MCF 10A (cell line): Measurements from ENCODE around the gene MFAP3L. TPM values are rescaled to one million over a fixed set of nuclear protein-coding genes. Genes with fewer than 3 reads are reported as not detected.

Experiments used
- BruUV-seq: library from RNA; stranded (reverse); fragments of 400-500 nt; replicated peaks from 2 replicates; lab custom pipeline; 2021; lab: Mats Ljungman, UMichigan
- CTCF ChIA-PET: fragments of 300-600 bp; sonication (Branson Sonifier 250); formaldehyde crosslinking; extraction: SDS; loops from one replicate; lab custom pipeline; 2021; ENCODE audit warnings: antibody characterized with exemption, inconsistent platforms; lab: Yijun Ruan, JAX
- POLR2A ChIA-PET: fragments of 300-600, 350-650 bp; sonication (Branson Sonifier 250); formaldehyde crosslinking; extraction: SDS; loops from one replicate; lab custom pipeline; 2020; ENCODE audit warnings: antibody characterized with exemption, inconsistent platforms; lab: Yijun Ruan, JAX
- DNase-seq: peaks from one replicate; pipeline ENCODE4 v3.0.0-alpha.2; 2018; ENCODE audit not compliant: unreplicated experiment
- H3K27ac Mint-ChIP-seq: one replicate; pipeline ENCODE4 v1.8.0; 2022; ENCODE audit warnings: mild to moderate bottlenecking, low read depth, mixed read lengths; ENCODE audit not compliant: unreplicated experiment
- H3K27me3 Mint-ChIP-seq: one replicate; pipeline ENCODE4 v1.8.0; 2022; ENCODE audit warnings: mixed read lengths; ENCODE audit not compliant: insufficient read depth, unreplicated experiment
- H3K36me3 Mint-ChIP-seq: one replicate; pipeline ENCODE4 v1.8.0; 2022; ENCODE audit warnings: mild to moderate bottlenecking, moderate library complexity, mixed read lengths; ENCODE audit not compliant: insufficient read depth, unreplicated experiment
- H3K4me1 Mint-ChIP-seq: one replicate; pipeline ENCODE4 v1.8.0; 2022; ENCODE audit warnings: mixed read lengths; ENCODE audit not compliant: insufficient read depth, unreplicated experiment
- H3K4me3 Mint-ChIP-seq: one replicate; pipeline ENCODE4 v1.8.0; 2022; ENCODE audit warnings: mild to moderate bottlenecking, moderate library complexity, mixed read lengths; ENCODE audit not compliant: unreplicated experiment
- H3K9me3 Mint-ChIP-seq: one replicate; pipeline ENCODE4 v1.8.0; 2022; ENCODE audit warnings: mixed read lengths; ENCODE audit not compliant: unreplicated experiment
- intact Hi-C: fragments of 100-400 bp; cut with micrococcal nuclease; formaldehyde crosslinking; loops from 2 replicates; pipeline ENCODE4 v1.14.1; 2022
- total RNA-seq: library from RNA; stranded (reverse); gene quantifications from 2 replicates; pipeline ENCODE4 v1.2.3, GENCODE V29; 2022
- TF ChIP-seq, protein P1 (sequence below): fragments of 200-600 bp; IDR thresholded peaks from one replicate; pipeline ENCODE4 v1.8.0; 2022; ENCODE audit warnings: antibody characterized with exemption, mild to moderate bottlenecking; ENCODE audit not compliant: unreplicated experiment

MFAP3L gene
- total RNA-seq, 1 experiment from 2014 or later, result 4.1 TPM

DNA sequence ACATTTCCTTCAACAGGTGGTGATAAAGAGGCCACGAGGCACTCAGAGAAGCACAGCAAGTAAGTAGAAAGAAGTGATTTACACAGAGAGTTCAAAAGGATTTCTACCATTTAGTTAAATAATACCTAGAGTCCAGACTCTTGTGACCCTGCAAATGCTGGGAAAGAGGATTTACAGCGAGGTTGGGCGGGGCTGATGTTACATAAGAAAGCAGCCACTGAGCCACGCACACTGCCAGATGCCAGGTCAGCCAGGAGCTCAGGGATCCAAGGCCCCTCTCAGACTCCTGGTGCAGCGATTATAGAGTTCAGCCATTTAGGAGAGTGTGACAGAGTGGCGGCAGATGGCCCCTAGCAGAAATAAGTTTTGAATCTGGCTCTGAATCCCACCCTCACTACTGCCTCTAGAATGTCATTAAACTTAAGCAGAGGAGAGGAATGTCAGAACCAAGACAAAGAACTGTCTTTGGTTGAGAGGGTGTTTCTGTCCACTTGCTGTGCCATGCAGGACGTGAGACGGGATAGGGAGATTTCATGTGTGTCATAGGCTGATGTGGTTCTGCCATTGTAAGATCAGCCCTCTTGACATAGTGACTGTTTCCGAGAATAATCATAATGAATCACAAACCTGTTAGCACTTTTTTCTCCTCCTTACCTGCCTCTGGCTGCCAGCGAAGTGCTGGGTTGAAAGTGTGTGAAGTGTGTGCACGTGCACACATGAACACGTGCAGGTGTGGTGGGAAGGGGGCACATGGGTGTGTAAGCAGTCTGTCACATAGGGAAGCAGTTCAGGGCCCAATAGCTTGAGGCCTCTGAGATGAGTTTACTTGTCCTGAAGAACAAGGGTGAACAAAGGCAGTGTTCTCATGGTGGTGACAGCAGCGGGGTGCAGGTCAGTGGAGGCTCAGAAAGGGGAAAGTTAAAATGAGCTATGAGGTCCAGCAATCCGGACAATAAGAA is 50.1 kb downstream of the MFAP3L start:
- Mint-ChIP-seq H3K27ac (no peak overlapping the region), H3K36me3 (no peaks in the 10 kb centered on the region), H3K27me3 (no peaks in the 10 kb centered on the region), H3K9me3 (no peaks in the 10 kb centered on the region), H3K4me3 (no peak overlapping the region), H3K4me1 (no peaks in the 10 kb centered on the region)
- no TSS peak for BruUV-seq
- DNase-seq, result no peak
- TF ChIP-seq, protein P1, sequence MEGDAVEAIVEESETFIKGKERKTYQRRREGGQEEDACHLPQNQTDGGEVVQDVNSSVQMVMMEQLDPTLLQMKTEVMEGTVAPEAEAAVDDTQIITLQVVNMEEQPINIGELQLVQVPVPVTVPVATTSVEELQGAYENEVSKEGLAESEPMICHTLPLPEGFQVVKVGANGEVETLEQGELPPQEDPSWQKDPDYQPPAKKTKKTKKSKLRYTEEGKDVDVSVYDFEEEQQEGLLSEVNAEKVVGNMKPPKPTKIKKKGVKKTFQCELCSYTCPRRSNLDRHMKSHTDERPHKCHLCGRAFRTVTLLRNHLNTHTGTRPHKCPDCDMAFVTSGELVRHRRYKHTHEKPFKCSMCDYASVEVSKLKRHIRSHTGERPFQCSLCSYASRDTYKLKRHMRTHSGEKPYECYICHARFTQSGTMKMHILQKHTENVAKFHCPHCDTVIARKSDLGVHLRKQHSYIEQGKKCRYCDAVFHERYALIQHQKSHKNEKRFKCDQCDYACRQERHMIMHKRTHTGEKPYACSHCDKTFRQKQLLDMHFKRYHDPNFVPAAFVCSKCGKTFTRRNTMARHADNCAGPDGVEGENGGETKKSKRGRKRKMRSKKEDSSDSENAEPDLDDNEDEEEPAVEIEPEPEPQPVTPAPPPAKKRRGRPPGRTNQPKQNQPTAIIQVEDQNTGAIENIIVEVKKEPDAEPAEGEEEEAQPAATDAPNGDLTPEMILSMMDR, result no peak
- CTCF ChIA-PET, result no interaction called here
- intact Hi-C loops, result no loop called here
- POLR2A ChIA-PET, result no interaction called here

DNA sequence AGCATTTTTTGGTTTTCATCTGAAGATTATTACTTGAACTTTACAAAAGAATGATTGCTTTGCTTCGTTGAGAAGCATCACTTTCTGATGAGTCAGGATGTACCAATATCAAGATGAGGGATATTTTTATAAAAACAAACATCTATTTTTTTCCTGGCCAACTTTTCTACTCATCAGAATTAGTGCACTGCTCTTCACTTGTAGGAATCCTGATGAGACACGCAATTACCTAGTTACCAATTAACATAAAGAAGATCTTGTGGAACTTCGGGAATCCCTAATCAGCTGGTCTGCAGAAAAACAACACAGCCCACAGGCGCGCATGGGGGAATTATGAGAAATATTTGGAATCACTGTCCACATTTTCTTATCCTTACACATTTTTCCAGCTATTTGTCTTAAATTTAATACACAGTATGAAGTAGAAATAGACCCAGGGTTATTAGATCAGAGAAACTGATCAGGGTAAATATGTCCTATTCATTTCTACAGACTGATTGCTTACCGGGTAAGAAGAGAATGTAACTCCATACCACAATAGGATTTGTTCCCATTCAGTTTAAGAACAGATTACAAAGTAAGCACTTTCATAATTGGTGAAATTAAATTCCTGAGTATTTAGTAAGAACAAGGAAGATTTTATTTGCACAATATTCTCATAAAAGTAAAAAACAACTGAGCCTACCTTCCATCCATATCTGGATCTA is 50.9 kb downstream of the MFAP3L start:
- H3K4me3 Mint-ChIP-seq, result no peak overlapping the region
- POLR2A ChIA-PET, result no interaction called here
- H3K36me3 Mint-ChIP-seq, result no peaks in the 10 kb centered on the region
- TF ChIP-seq, protein P1, result no peak
- CTCF ChIA-PET, result no interaction called here
- no peaks in the 10 kb centered on the region for H3K27me3 Mint-ChIP-seq
- no peaks in the 10 kb centered on the region for H3K9me3 Mint-ChIP-seq
- no peak for DNase-seq
- intact Hi-C loops, result no loop called here
- BruUV-seq, result no TSS peak
- H3K27ac Mint-ChIP-seq, result no peak overlapping the region
- no peaks in the 10 kb centered on the region for H3K4me1 Mint-ChIP-seq

DNA sequence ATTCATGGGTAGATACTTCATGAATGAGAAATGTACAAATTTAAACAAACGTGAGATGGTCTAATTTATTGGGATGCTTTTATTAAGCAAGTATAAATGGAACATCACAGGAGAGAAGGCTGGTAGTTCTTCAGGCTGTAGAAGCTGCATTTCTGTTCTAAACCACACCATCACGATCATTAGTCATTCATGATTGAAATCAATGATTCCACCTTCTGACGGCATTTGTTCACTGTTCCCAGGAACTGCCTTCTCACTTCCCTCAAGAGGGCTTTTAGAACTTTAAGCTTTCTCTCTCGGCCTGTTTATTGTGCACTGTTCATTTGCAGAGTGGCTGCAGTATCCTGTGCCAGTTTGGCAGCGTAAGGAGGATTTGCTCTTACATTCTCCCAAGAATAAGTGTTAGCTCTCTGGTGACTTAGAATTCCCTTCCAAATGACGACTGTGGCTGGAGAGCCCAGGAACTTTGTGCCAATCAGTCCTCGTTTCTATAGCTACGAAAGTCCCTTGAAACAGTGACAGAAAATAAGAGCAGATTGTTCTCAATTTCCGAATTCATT is 54.7 kb downstream of the MFAP3L start:
- no peaks in the 10 kb centered on the region for H3K4me1 Mint-ChIP-seq
- TF ChIP-seq, protein P1, result no peak
- ChIA-PET POLR2A (no interaction called here), CTCF (interaction anchor here (0.8 to 1.4 kb wide), 2 partner anchors 13 to 16 kb away, joined by 3 to 5 read pairs; no protein-coding TSS in a partner anchor)
- H3K27me3 Mint-ChIP-seq, result no peaks in the 10 kb centered on the region
- DNase-seq, result no peak
- intact Hi-C loops, result no loop called here
- no peak overlapping the region for H3K4me3 Mint-ChIP-seq
- no TSS peak for BruUV-seq
- peak overlapping the region; percentile 21 for H3K27ac Mint-ChIP-seq
- H3K9me3 Mint-ChIP-seq, result no peaks in the 10 kb centered on the region
- no peaks in the 10 kb centered on the region for H3K36me3 Mint-ChIP-seq

DNA sequence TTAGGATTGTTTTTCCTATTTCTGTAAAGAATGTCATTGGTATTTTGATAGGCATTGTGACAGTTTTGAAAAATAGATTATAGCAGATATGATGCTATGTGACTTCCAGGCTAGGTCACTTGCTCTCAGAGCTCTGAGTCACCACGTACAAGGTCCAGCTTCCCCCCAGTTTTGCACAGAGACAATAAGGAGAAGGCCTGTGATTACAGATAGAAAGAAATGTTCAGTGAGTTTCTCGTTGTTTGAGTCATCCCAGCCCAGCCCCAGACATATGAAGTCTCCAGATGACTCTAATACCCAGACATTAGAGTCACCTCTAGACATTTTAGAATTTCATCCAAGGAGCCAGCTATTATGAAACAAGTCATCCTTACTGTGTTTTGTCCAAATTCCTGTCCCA is 57.2 kb downstream of the MFAP3L start:
- H3K9me3 Mint-ChIP-seq, result no peaks in the 10 kb centered on the region
- no peaks in the 10 kb centered on the region for H3K27me3 Mint-ChIP-seq
- TF ChIP-seq, protein P1, result no peak
- ChIA-PET POLR2A (no interaction called here), CTCF (no interaction called here)
- H3K4me1 Mint-ChIP-seq, result no peaks in the 10 kb centered on the region
- intact Hi-C loops, result no loop called here
- no peak overlapping the region for H3K4me3 Mint-ChIP-seq
- no peaks in the 10 kb centered on the region for H3K36me3 Mint-ChIP-seq
- peak; percentile 34 for DNase-seq
- H3K27ac Mint-ChIP-seq, result no peak overlapping the region
- BruUV-seq, result no TSS peak
